ENCODE measurements around the gene TSPAN11.

The TSPAN11 gene

DNA sequence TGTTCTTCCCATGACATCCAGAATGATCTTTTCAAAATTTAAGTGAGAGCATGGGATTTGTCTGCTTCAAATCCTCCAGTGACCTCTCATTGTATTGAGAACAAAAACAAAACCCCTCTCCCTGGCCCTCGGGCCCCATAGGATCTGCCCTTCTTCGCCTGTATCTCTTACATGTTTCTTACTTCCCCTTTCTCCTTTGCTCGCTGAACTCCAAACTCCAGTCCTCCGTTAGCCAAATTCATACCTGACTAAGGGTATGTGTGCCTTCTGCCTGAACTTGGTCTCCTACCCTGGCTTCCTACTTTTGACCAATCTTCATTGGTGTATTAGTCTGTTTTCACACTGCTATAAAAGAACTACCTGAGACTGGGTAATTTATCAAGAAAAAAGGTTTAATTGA is 13.2 kb upstream of the TSPAN11 start:
- TF ChIP-seq, protein P1, sequence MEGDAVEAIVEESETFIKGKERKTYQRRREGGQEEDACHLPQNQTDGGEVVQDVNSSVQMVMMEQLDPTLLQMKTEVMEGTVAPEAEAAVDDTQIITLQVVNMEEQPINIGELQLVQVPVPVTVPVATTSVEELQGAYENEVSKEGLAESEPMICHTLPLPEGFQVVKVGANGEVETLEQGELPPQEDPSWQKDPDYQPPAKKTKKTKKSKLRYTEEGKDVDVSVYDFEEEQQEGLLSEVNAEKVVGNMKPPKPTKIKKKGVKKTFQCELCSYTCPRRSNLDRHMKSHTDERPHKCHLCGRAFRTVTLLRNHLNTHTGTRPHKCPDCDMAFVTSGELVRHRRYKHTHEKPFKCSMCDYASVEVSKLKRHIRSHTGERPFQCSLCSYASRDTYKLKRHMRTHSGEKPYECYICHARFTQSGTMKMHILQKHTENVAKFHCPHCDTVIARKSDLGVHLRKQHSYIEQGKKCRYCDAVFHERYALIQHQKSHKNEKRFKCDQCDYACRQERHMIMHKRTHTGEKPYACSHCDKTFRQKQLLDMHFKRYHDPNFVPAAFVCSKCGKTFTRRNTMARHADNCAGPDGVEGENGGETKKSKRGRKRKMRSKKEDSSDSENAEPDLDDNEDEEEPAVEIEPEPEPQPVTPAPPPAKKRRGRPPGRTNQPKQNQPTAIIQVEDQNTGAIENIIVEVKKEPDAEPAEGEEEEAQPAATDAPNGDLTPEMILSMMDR (IDR thresholded peaks at IDR 0.05; ENCODE audit: low read depth, low read length), result no peak
- no peak for DNase-seq (ENCODE audit: extremely low read depth, low read depth)

DNA sequence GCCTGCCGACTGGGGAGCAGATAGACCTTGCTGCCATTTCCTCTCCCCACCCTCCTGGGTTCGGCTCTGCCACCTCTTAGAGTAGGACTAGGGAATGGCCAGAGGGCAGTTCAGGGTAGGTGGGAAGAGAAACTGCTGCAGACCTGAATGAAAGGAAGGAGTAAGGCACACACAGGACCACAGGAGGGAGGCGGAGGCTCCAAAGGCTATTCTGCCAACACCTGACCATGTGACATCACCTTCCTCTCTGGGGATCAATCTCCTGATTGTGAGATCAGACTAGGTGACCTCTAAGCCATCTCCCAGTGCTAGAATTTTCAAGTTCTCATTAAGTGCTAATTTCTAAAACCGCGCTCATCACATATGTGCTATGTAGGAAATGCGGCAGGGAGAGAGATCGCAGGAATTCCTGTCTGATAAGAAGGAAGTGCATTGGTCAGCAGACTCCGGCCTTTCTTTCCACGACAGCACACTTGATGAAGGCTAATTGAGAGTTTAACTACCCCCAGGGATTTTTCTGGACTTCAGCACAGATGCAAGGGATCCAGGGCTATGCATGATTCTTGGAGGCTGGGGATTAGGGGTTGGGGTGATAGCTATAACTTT is 11.5 kb upstream of the TSPAN11 start:
- DNase-seq (ENCODE audit: extremely low read depth, low read depth), result no peak
- TF ChIP-seq, protein P1 (IDR thresholded peaks at IDR 0.05; ENCODE audit: low read depth, low read length), result no peak

DNA sequence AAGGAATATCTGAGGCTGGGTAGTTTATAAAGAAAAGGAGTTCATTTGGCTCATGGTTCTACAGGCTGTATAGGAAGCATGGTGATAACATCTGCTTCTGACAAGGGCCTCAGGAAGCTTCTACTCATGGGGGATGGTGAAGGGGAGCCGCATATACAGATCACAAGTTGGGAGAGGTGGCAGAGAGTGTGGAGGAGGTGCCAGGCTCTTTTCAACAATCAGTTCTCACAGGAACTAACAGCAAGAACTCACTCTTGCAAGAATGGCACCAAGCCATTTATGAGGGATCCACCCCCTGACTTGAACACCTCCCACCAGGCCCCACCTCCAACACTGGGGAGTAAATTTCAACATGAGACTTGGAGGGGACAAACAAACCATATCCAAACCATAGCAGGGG is 3.5 kb upstream of the TSPAN11 start:
- TF ChIP-seq, protein P1 (IDR thresholded peaks at IDR 0.05; ENCODE audit: low read depth, low read length), result no peak
- no peak for DNase-seq (ENCODE audit: extremely low read depth, low read depth)

DNA sequence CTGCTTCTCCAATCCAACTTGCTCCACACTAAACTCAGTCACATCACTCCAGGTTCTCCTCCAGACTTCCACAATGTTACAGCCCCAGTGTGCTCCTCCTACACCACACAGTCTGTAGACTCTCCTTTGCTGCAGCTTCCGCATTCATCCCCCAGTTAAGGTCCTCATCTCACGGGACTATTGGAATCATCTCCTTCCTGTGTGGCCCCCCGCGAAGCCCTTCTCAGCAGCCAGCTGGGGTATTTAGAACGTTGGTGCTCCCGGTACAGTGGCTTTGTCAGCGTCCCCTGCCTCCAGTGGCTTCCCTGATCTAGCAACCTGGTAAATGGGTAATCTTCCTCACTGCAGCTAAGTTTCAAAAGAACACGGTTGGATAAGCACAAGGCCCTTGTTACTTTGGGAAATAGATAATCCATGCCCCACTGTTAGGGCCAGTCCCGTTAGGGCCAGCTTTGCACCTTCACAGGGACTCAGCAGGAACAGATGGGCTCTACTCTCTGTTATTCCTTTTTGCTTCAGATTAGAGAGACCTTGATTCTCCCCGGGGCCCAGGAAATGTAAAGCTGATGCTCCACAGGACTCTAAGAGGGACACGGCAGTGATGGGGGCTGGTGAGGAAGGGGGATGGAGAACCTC is 823 bp upstream of the TSPAN11 start:
- TF ChIP-seq, protein P1 (IDR thresholded peaks at IDR 0.05; ENCODE audit: low read depth, low read length), result no peak
- DNase-seq (ENCODE audit: extremely low read depth, low read depth), result no peak

DNA sequence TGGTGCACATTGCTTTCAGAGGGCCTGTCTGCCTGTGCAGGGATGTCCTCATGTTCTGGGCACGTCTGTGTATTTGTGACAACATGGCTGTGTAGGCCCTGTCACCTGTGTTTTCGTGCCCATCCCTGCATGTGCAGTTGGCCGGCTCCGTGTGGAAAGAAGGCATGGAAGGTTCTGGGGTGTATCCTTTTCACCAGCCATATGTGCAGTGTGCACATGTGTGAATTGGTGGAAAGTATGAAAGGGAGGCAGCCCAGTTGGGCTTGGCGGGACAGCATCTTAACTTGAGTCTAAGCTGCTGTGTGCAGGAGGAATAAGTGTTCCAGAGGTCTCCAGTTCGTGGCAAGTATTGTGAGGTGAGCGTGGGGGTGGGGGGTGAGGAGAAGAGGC is 669 bp downstream of the TSPAN11 start:
- no peak for DNase-seq (ENCODE audit: extremely low read depth, low read depth)
- TF ChIP-seq, protein P1 (IDR thresholded peaks at IDR 0.05; ENCODE audit: low read depth, low read length), result no peak

DNA sequence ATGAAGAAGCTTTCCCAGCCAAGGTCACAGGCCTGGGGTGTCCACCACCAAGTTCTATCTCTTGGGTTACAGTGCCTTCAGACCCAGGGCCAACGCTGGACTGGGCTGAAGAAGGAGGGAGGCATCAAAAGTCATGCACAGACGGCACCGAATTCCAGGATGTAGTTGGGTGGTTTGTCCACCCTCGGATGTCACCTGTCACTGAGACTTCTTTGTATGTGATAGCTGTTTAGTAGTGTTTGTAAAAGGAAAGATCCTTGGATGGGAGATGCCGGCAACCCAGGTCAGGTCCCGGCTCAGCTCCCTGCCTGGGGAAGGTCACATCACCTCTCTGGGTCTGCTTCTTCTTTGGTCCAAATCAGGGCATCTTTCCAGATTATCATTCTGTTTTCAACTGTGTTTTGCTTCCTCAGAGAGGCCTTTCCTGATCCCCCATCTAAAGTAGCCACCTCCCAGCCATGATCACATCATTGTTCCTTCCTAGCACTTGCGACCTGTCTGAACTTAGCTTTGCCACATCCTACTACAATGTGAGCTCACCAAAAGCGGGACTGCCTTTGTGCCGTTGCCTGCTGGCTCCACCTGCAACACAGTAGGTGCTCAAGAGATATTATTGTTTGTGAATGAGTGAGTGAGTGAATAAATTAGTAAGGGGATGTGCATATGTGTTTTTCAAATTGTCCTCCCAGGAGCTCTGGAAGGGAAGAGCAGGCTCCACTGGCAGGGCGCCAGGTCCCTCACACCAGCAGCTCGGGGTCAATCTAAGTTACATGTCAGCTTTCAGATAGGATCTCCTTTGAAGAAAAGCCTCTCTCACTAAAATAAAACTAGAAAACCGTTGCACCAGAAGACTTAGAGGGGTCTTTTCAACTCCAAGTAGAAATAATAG is 2.1 kb downstream of the TSPAN11 start:
- no peak for DNase-seq (ENCODE audit: extremely low read depth, low read depth)
- TF ChIP-seq, protein P1 (IDR thresholded peaks at IDR 0.05; ENCODE audit: low read depth, low read length), result no peak

DNA sequence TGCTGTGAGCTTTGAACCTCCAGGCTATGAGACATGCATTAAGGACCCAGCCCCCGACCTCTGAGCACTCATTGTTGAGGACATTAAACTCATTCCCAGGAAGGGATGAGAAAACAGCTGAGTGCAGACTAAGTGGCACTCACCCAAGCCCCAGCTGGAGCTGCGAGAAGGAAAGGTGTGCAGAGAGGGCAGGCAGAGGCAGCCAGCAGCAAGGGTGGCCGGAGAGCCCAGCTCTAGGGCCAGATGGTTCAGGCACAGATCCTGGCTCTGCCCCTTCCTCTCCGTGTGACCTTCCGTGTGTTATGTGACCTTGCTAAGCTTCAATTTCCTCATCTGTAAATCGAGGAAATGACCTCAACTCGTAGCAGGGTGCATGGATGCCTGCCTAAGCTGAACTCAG is 3.7 kb downstream of the TSPAN11 start:
- TF ChIP-seq, protein P1 (IDR thresholded peaks at IDR 0.05; ENCODE audit: low read depth, low read length), result no peak
- no peak for DNase-seq (ENCODE audit: extremely low read depth, low read depth)

Measured in AG09319 (cell line).